K562 (cell line): ENCODE measurements around the gene PLA2G4A. TPM values are rescaled to one million over a fixed set of nuclear protein-coding genes. Genes with fewer than 3 reads are reported as not detected.

Experiments used
- ATAC-seq: fragments of 200-7000 bp; cut with Tn5 transposase; 3 replicates; pipeline ENCODE4 v1.9.1; 2020; ENCODE audit warnings: moderate library complexity
- BruUV-seq: library from RNA; stranded (reverse); fragments of 400-500 nt; replicated peaks from 2 replicates; lab custom pipeline; 2021; lab: Mats Ljungman, UMichigan
- CTCF ChIA-PET: fragments of 300-600 bp; formaldehyde crosslinking; extraction: SDS; loops from one replicate; lab custom pipeline; 2021; ENCODE audit warnings: low intra/inter-chr PET ratio; lab: Yijun Ruan, JAX
- POLR2A ChIA-PET: fragments of 300-600, 350-650 bp; sonication (Branson Sonifier 250); formaldehyde crosslinking; extraction: SDS; loops from one replicate; lab custom pipeline; 2021; ENCODE audit warnings: antibody characterized with exemption, inconsistent platforms; lab: Yijun Ruan, JAX
- DNase-seq, 4 experiments: peaks; one replicate each; pipeline versions ENCODE4 v3.0.0 to v3.0.0-alpha.2; 2011 to 2018; ENCODE audit warnings: low spot score in 3 of 4, mixed read lengths in 3 of 4; ENCODE audit errors: extremely low read depth in 1 of 4
- FAIRE-seq: peaks from 2 replicates; lab custom pipeline; 2011; peaks lifted over from hg19 to GRCh38; lab: Jason Lieb, UNC
- H2AFZ ChIP-seq: 2 replicates; pipeline ENCODE4 v1.6.0; 2011; ENCODE audit warnings: low read depth, low read length, control low read depth, inconsistent platforms
- H3K27ac ChIP-seq: fragments of 200-600 bp; 3 replicates; pipeline ENCODE4 v1.8.0; 2011; ENCODE audit warnings: low read depth, mild to moderate bottlenecking, control low read depth, inconsistent platforms, low read length, moderate library complexity, mixed read lengths; ENCODE audit errors: extremely low read depth
- H3K27me3 ChIP-seq, 2 experiments: fragments of 300-600 bp in 1 of 2; 2 replicates in 1 of 2; 3 replicates in 1 of 2; pipeline versions ENCODE4 v1.6.0 to v1.8.0; 2011; ENCODE audit warnings: inconsistent platforms in 2 of 2, low read length in 2 of 2, mild to moderate bottlenecking in 1 of 2, mixed read lengths in 1 of 2, moderate library complexity in 1 of 2; ENCODE audit not compliant: control insufficient read depth in 2 of 2, insufficient read depth in 2 of 2
- H3K36me3 ChIP-seq: fragments of 300-600 bp; 3 replicates; pipeline ENCODE4 v1.8.0; 2011; ENCODE audit warnings: mild to moderate bottlenecking, low read length, inconsistent platforms; ENCODE audit not compliant: control insufficient read depth, insufficient read depth
- H3K4me1 ChIP-seq, 2 experiments: fragments of 200-600 bp in 1 of 2; replicated peaks in 1 of 2; 2 replicates in 1 of 2; 3 replicates in 1 of 2; pipeline versions ENCODE4 v1.5.1 to v1.8.0; 2011; ENCODE audit warnings: inconsistent platforms in 2 of 2, low read length in 2 of 2, mild to moderate bottlenecking in 1 of 2, mixed read lengths in 1 of 2, moderate library complexity in 1 of 2; ENCODE audit not compliant: control insufficient read depth in 2 of 2, insufficient read depth in 2 of 2
- H3K4me2 ChIP-seq: 2 replicates; pipeline ENCODE4 v1.6.1; 2011; ENCODE audit warnings: low read length, control low read depth, inconsistent platforms, mixed read lengths; ENCODE audit not compliant: insufficient read depth
- H3K4me3 ChIP-seq: fragments of 200-600 bp; sonication (generic), shearing (Covaris generic); 2 replicates; pipeline ENCODE4 v1.5.1; 2016; ENCODE audit warnings: control low read depth, inconsistent platforms
- H3K79me2 ChIP-seq: fragments of 200-600 bp; 3 replicates; pipeline ENCODE4 v1.8.0; 2011; ENCODE audit warnings: low read length, inconsistent platforms; ENCODE audit not compliant: control insufficient read depth, insufficient read depth
- H3K9ac ChIP-seq, 2 experiments: 2 replicates each; pipeline versions ENCODE4 v1.6.0 to v1.6.1; 2011; ENCODE audit warnings: low read depth in 2 of 2, low read length in 2 of 2, control low read depth in 1 of 2, inconsistent platforms in 1 of 2, mild to moderate bottlenecking in 1 of 2, mixed read lengths in 1 of 2; ENCODE audit not compliant: insufficient read depth in 1 of 2
- H3K9me1 ChIP-seq: one replicate; pipeline ENCODE4 v1.6.0; 2011; ENCODE audit warnings: inconsistent platforms, mild to moderate bottlenecking, low read length, moderate library complexity; ENCODE audit not compliant: control insufficient read depth, insufficient read depth
- H3K9me3 ChIP-seq: replicated peaks from 2 replicates; pipeline ENCODE4 v1.5.1; 2011; ENCODE audit warnings: low read depth, low read length, inconsistent platforms; ENCODE audit not compliant: control insufficient read depth, insufficient read depth
- H4K20me1 ChIP-seq: replicated peaks from 2 replicates; pipeline ENCODE4 v1.6.1; 2011; ENCODE audit warnings: low read length, inconsistent platforms, mixed read lengths; ENCODE audit not compliant: control insufficient read depth, insufficient read depth
- DACH1 ChIP-seq: fragments of 450-650 bp; IDR thresholded peaks from 2 replicates; pipeline ENCODE4 v1.6.1; 2018; ENCODE audit not compliant: partially characterized antibody
- EGR1 ChIP-seq: fragments of 450-650 bp; conservative IDR thresholded peaks from 2 replicates; pipeline ENCODE4 v1.6.1; 2017; ENCODE audit warnings: mild to moderate bottlenecking
- FOXJ3 ChIP-seq: sonication (generic); formaldehyde crosslinking; IDR thresholded peaks from 2 replicates; pipeline ENCODE4 v1.4.0; 2020; ENCODE audit warnings: mild to moderate bottlenecking, missing genetic modification reagents
- HNRNPLL ChIP-seq: fragments of 200-400 bp; formaldehyde crosslinking; IDR thresholded peaks from 2 replicates; pipeline ENCODE4 v1.6.1; 2017; ENCODE audit warnings: low read length, low read depth, mild to moderate bottlenecking; ENCODE audit not compliant: poor library complexity, severe bottlenecking
- ILK ChIP-seq: fragments of 450-650 bp; IDR thresholded peaks from 2 replicates; pipeline ENCODE4 v1.6.1; 2016; ENCODE audit warnings: missing genetic modification characterization, low read depth, mild to moderate bottlenecking, missing compliant biosample characterization, moderate library complexity, borderline replicate concordance
- KLF1 ChIP-seq: fragments of 450-650 bp; IDR thresholded peaks from 2 replicates; pipeline ENCODE4 v1.6.1; 2016; ENCODE audit warnings: missing genetic modification characterization, missing compliant biosample characterization
- MEF2A ChIP-seq: IDR thresholded peaks from 2 replicates; pipeline ENCODE4 v1.6.1; 2011; ENCODE audit warnings: low read depth, mild to moderate bottlenecking, low read length, moderate library complexity; ENCODE audit not compliant: control insufficient read depth
- MEIS2 ChIP-seq: fragments of 450-650 bp; IDR thresholded peaks from 2 replicates; pipeline ENCODE4 v1.6.1; 2014; ENCODE audit warnings: mild to moderate bottlenecking; ENCODE audit not compliant: partially characterized antibody
- RBM39 ChIP-seq: fragments of 200-400 bp; formaldehyde crosslinking; optimal IDR thresholded peaks from 2 replicates; pipeline ENCODE3; 2018; ENCODE audit warnings: low read depth, low read length
- TSHZ1 ChIP-seq: fragments of 250-450 bp; sonication (Bioruptor Pico); IDR thresholded peaks from 2 replicates; pipeline ENCODE4 v1.4.0; 2020; ENCODE audit warnings: mild to moderate bottlenecking, moderate library complexity
- ZHX1 ChIP-seq: fragments of 150-350 bp; conservative IDR thresholded peaks from 2 replicates; pipeline ENCODE4 v1.6.1; 2014; ENCODE audit warnings: low read length
- WGBS: fragments of 100-300 bp; shearing (Covaris generic); methylation state at CpG from one replicate; pipeline ENCODE4 v1.1.6; 2016; ENCODE audit warnings: low coverage, mixed read lengths; ENCODE audit not compliant: insufficient coverage; ENCODE audit errors: missing lambda C conversion rate; 5-methylcytosine and 5-hydroxymethylcytosine counted together
- in situ Hi-C: fragments of 300-500 bp; cut with MboI; formaldehyde crosslinking; loops from 4 replicates; pipeline ENCODE4 v1.15.0; 2018; ENCODE audit warnings: inconsistent platforms, mixed read lengths
- intact Hi-C: fragments of 100-400 bp; cut with micrococcal nuclease; formaldehyde crosslinking; loops from 2 replicates; pipeline ENCODE4 v1.14.2; 2022
- polyA plus RNA-seq, 8 experiments: library from polyadenylated mRNA; depleted of rRNA in 4 of 8; stranded (reverse) in 5 of 8; unstranded in 3 of 8; fragments of >200 nt; fragmentation: Nextera tagmentation in 2 of 8; fragmentation: Illumina TruSeq in 1 of 8; extraction: Ambion mirVana in 2 of 8; extraction: Trizol in 1 of 8; gene quantifications; 2 replicates each; pipeline versions ENCODE4 v1.2.1 to v1.2.3, GENCODE V29; 2011 to 2014; ENCODE audit warnings: inconsistent platforms in 1 of 8, missing spikeins in 1 of 8
- total RNA-seq, 7 experiments: library from RNA; depleted of rRNA in 6 of 7; stranded (reverse); fragments of >200 nt in 6 of 7; fragmentation: Illumina TruSeq in 2 of 7; extraction: Trizol in 2 of 7; gene quantifications; 2 replicates each; pipeline versions ENCODE4 v1.2.1 to v1.2.3, GENCODE V29; 2011 to 2021; ENCODE audit warnings: low replicate concordance in 1 of 7
- TF ChIP-seq, protein P1 (sequence below), 2 experiments: fragments of 200-800 bp in 1 of 2; sonication (Bioruptor generic) in 1 of 2; sonication (generic) in 1 of 2; formaldehyde crosslinking in 1 of 2; IDR thresholded peaks in 1 of 2; conservative IDR thresholded peaks in 1 of 2; 2 replicates each; pipeline versions ENCODE4 v1.5.0 to v1.6.1; 2016 to 2020; ENCODE audit warnings: missing compliant biosample characterization in 1 of 2, missing genetic modification characterization in 1 of 2, missing genetic modification reagents in 1 of 2
- TF ChIP-seq, protein P2 (sequence below): fragments of 250-450 bp; sonication (Bioruptor Pico); IDR thresholded peaks from 2 replicates; pipeline ENCODE4 v1.8.0; 2022; ENCODE audit warnings: inconsistent platforms, mild to moderate bottlenecking, moderate library complexity, borderline replicate concordance

Gene PLA2G4A
- total and polyA plus RNA-seq, 9 of the 15 experiments (the other 6 are each of a cell fraction or from before 2014, with no cell fraction given), result 0.04 to 0.71 (median 0.22) TPM; not detected in 4

DNA sequence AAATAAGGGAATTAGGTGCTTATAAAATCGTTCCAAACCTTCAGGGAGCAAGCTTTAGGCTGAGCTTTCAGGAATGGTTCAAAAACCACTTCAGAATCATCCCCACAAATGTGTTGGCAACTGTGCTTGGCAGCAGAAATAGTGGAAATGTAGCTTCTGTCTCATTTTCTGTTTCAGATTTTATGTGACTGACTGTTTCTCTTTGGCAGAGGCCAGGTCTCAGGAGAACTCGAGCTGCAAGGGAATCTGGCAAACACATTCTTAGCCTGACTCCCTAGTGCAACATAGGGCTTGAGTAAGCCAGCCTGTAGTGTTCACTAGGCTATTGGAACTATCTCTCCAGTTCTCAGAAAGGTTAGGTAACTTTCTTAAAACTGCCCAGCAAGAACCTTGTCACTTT, 128.6 kb downstream of the PLA2G4A start:
- H3K36me3 ChIP-seq, result no peaks in the 10 kb centered on the region
- in situ Hi-C loops (no loop called here), intact Hi-C loops (no loop called here)
- H3K4me3 ChIP-seq, result no peak overlapping the region
- no peak overlapping the region for H3K27ac ChIP-seq
- no peaks in the 10 kb centered on the region for H3K4me1 ChIP-seq
- WGBS, result 3% methylated on average over 2 of the region's 2 CpGs
- no peak for DNase-seq
- no TSS peak for BruUV-seq
- H3K27me3 ChIP-seq, result no peaks in the 10 kb centered on the region
- H3K79me2 ChIP-seq, result no peaks in the 10 kb centered on the region
- H3K9me1 ChIP-seq, result no peaks in the 10 kb centered on the region
- no peaks in the 10 kb centered on the region for H3K9me3 ChIP-seq
- H4K20me1 ChIP-seq, result no peaks in the 10 kb centered on the region
- no peak for ATAC-seq
- no peak overlapping the region for H3K9ac ChIP-seq
- no peak overlapping the region for H3K4me2 ChIP-seq
- FAIRE-seq, result no peak
- CTCF ChIA-PET, result no interaction called here
- POLR2A ChIA-PET, result no interaction called here
- H2AFZ ChIP-seq, result no peak overlapping the region
- TF ChIP-seq, protein P1, sequence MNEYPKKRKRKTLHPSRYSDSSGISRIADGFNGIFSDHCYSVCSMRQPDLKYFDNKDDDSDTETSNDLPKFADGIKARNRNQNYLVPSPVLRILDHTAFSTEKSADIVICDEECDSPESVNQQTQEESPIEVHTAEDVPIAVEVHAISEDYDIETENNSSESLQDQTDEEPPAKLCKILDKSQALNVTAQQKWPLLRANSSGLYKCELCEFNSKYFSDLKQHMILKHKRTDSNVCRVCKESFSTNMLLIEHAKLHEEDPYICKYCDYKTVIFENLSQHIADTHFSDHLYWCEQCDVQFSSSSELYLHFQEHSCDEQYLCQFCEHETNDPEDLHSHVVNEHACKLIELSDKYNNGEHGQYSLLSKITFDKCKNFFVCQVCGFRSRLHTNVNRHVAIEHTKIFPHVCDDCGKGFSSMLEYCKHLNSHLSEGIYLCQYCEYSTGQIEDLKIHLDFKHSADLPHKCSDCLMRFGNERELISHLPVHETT (CRISPR knock-in tag; conservative IDR thresholded peaks at IDR 0.05 in 1 of 2, IDR thresholded peaks at IDR 0.05 in 1 of 2), result no peak
- TF ChIP-seq, protein P2, sequence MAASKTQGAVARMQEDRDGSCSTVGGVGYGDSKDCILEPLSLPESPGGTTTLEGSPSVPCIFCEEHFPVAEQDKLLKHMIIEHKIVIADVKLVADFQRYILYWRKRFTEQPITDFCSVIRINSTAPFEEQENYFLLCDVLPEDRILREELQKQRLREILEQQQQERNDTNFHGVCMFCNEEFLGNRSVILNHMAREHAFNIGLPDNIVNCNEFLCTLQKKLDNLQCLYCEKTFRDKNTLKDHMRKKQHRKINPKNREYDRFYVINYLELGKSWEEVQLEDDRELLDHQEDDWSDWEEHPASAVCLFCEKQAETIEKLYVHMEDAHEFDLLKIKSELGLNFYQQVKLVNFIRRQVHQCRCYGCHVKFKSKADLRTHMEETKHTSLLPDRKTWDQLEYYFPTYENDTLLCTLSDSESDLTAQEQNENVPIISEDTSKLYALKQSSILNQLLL (CRISPR knock-in tag), result no peak
- TF ChIP-seq KLF1 (tag) (no peak), RBM39 (no peak), MEIS2 (no peak), ZHX1 (no peak), HNRNPLL (no peak), ILK (no peak), FOXJ3 (CRISPR knock-in tag) (no peak), TSHZ1 (no peak), EGR1 (no peak), DACH1 (no peak), MEF2A (no peak)
